ENCODE measurements around the gene ADSS1. TPM values are rescaled to one million over a fixed set of nuclear protein-coding genes. Genes with fewer than 3 reads are reported as not detected.

The ADSS1 gene
- total RNA-seq, 1 donor from 2014 or later: 6.9 TPM

DNA sequence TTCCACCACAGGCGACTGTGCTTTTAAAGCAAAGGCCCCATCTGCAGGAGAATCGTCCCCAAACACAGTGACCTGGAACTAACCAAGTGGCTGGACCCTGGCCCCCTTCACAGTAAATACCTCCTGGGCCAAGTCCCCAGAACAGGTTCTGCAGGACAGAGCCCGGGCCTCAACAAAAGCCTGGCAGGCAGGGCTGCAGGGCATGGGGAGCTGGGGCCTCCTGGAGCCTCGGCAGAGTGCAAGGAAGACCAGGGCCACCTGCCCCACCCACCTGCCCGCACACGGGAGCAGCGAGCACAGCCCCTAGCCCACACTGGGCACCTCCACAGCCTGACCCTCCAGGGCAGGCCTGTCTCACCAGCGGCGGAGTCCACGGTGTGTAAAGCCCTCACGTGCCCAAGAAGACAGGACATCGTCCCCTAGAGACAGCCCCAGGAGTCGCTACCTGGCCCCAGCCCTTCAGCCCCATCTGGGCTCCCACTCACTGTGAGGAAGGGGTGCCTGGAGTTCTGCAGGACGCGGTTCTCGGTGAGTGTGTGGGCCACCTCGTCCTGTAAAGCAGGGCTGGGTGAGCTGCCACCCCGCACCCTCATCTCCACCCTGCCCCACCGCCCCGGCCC, 50.5 kb downstream of the ADSS1 start:
- no peak overlapping the region for H3K27ac Mint-ChIP-seq
- TF ChIP-seq, protein P1, sequence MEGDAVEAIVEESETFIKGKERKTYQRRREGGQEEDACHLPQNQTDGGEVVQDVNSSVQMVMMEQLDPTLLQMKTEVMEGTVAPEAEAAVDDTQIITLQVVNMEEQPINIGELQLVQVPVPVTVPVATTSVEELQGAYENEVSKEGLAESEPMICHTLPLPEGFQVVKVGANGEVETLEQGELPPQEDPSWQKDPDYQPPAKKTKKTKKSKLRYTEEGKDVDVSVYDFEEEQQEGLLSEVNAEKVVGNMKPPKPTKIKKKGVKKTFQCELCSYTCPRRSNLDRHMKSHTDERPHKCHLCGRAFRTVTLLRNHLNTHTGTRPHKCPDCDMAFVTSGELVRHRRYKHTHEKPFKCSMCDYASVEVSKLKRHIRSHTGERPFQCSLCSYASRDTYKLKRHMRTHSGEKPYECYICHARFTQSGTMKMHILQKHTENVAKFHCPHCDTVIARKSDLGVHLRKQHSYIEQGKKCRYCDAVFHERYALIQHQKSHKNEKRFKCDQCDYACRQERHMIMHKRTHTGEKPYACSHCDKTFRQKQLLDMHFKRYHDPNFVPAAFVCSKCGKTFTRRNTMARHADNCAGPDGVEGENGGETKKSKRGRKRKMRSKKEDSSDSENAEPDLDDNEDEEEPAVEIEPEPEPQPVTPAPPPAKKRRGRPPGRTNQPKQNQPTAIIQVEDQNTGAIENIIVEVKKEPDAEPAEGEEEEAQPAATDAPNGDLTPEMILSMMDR (conservative IDR thresholded peaks at IDR 0.05): no peak
- DNase-seq (ENCODE audit: extremely low spot score, unreplicated experiment): no peak
- no peaks in the 10 kb centered on the region for H3K9me3 Mint-ChIP-seq
- H3K36me3 Mint-ChIP-seq: peaks cover 9% of the 10 kb centered on the region
- peaks cover 11% of the 10 kb centered on the region for H3K4me1 Mint-ChIP-seq (ENCODE audit: unreplicated experiment)
- H3K27me3 Mint-ChIP-seq: no peaks in the 10 kb centered on the region
- H3K4me3 Mint-ChIP-seq: no peak overlapping the region

DNA sequence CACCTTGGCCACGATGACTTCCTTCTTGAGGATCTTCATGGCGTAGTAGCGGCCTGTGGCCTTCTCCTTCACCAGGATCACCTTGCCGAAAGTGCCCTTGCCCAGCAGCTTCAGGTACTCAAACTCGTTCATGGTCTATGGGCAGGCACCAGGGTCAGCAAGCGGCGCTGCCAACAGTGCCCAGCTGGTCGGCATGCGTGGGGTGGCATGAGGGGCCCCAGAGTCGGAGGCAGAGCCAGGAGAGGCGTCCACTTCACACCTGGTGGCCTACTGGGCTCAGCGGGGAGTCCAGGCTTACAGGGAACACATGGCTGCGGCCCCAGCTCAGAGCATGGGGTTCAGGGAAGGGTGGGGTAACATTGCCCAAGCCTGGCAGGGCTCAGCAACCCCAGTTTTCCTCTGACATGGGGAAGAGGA, 51.1 kb downstream of the ADSS1 start:
- Mint-ChIP-seq H3K27me3 (no peaks in the 10 kb centered on the region), H3K4me1 (ENCODE audit: unreplicated experiment) (peaks cover 6% of the 10 kb centered on the region), H3K9me3 (no peaks in the 10 kb centered on the region), H3K27ac (no peak overlapping the region), H3K36me3 (peaks cover 6% of the 10 kb centered on the region), H3K4me3 (no peak overlapping the region)
- TF ChIP-seq, protein P1 (conservative IDR thresholded peaks at IDR 0.05): no peak
- no peak for DNase-seq (ENCODE audit: extremely low spot score, unreplicated experiment)

DNA sequence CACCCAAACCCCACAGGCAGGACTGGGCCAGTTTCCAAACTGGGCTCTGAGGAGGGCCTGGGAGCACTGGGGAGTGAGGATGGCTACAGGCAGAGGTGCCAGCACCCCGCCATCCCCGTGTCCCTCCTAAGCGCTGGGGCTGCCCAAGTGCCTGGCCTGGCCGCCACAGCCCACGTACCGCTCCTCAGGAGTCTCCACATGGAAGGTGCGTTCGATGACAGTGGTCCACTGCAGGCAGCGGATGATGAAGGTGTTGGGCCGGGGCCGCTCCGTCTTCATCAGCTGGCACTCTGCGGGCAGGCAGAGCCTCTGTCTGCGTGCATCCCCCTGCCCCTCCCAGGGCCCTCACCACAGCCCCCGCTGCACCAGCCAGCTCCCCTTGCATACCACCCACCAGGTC, 52.5 kb downstream of the ADSS1 start:
- H3K36me3 Mint-ChIP-seq: no peaks in the 10 kb centered on the region
- no peaks in the 10 kb centered on the region for H3K27me3 Mint-ChIP-seq
- no peak overlapping the region for H3K4me3 Mint-ChIP-seq
- DNase-seq (ENCODE audit: extremely low spot score, unreplicated experiment): no peak
- no peak overlapping the region for H3K27ac Mint-ChIP-seq
- no peaks in the 10 kb centered on the region for H3K4me1 Mint-ChIP-seq (ENCODE audit: unreplicated experiment)
- no peaks in the 10 kb centered on the region for H3K9me3 Mint-ChIP-seq
- TF ChIP-seq, protein P1 (conservative IDR thresholded peaks at IDR 0.05): no peak

DNA sequence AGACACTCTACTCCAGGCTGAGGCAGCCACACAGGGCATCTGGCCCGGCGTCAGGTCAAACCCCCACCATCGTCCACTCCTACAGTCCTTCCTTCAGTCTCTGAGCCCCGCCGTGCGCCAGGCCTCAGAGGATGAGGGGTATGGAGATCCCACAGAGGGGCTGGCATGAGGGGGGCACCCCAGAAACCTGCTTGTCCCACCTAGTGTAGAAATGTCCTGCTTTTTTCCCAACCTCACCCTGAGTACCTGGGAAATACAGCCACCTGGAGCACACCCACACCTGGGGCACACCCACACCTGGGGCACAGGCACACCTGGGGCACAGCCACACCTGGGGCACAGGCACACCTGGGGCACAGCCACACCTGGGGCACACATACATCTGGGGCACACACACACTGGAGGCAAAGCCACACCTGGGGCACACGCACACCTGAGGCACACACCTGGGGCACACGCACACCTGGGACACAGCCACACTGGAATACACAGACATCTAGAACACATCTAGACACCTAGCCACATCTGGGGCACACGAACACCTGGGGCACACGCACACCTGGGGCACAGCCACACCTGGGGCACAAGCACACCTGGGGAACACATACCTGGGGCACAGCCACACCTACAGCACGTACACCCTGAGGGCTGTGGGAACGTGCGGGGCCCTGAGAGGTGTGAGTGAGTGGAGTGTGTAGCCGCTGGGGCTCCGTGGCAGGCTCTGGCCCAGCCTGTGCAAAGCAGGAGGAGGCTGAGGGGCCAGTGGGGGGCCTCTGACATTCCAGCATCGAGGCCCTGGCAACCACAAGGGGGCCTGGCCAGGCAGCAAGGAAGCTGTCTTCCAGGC, 53.2 kb downstream of the ADSS1 start:
- Mint-ChIP-seq H3K4me1 (ENCODE audit: unreplicated experiment) (no peaks in the 10 kb centered on the region), H3K27me3 (no peaks in the 10 kb centered on the region), H3K9me3 (no peaks in the 10 kb centered on the region), H3K4me3 (no peak overlapping the region), H3K36me3 (no peaks in the 10 kb centered on the region), H3K27ac (no peak overlapping the region)
- TF ChIP-seq, protein P1 (conservative IDR thresholded peaks at IDR 0.05): peak; percentile 52
- no peak for DNase-seq (ENCODE audit: extremely low spot score, unreplicated experiment)

DNA sequence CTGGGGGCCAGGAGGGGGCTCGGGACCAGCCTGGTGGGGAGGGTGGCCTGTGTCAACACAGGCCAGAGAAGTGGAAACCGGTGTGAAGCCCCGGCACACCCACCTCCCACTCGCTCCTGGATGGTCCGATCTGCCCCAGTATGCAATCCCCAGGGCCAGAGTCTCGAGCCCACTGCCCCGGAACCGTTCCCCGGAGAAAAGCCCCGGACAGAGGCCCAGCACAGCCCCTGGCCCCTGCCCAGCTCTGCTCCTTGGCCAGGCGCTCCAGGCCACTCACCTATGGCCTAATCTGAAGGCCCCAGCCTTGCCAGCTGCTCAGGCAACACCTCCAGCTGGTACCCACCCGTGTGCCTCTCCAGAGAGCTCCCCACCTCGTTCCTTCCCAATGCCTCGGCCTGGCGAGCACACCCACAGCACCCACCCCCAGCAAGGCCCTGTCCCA, 53.8 kb downstream of the ADSS1 start:
- TF ChIP-seq, protein P1 (conservative IDR thresholded peaks at IDR 0.05): no peak
- Mint-ChIP-seq H3K4me1 (ENCODE audit: unreplicated experiment) (no peaks in the 10 kb centered on the region), H3K27me3 (no peaks in the 10 kb centered on the region), H3K36me3 (no peaks in the 10 kb centered on the region), H3K9me3 (no peaks in the 10 kb centered on the region), H3K27ac (no peak overlapping the region), H3K4me3 (no peak overlapping the region)
- DNase-seq (ENCODE audit: extremely low spot score, unreplicated experiment): no peak

All from type B pancreatic cell (in vitro differentiated cells).